Measurements from ENCODE around the gene GAGE13. TPM values are rescaled to one million over a fixed set of nuclear protein-coding genes. Genes with fewer than 3 reads are reported as not detected.
A peak's percentile ranks its signal among the peaks of the same experiment; 100 is the strongest.
"Not testable (repeated sequence)": the region's sequence is repeated elsewhere in the genome, so short reads cannot be mapped to it uniquely, and the experiment has no call there.

GAGE13 gene
- not detected for total RNA-seq

- in situ Hi-C loops (cut with MboI; ENCODE audit: low pct_unique_long_range_greater_than_20kb in 2 of 9, low sequenced_read_pairs in 9 of 9, unreplicated experiment in 9 of 9); H3K4me3 ChIP-seq; H3K4me1 ChIP-seq (replicated peaks in 1 of 2); ATAC-seq (replicated peaks in 6 of 8); H3K27ac ChIP-seq: not testable (repeated sequence)
- WGBS, 10 experiments: no CpG with 5 or more reads among the region's 16 CpGs
Measured at GRCh38 chrX:49331282-49331681, at the start of gene GAGE13. Gene GAGE13 (plus strand): TSS chrX:49331582. CDS start chrX:49332738, 1,156 bp downstream.

- whole genome bisulfite sequencing, 10 experiments: no CpG with 5 or more reads among the region's 11 CpGs
- H3K27ac ChIP-seq: no peak overlapping the region
- in situ Hi-C loops (cut with MboI; ENCODE audit: low pct_unique_long_range_greater_than_20kb in 2 of 9, low sequenced_read_pairs in 9 of 9, unreplicated experiment in 9 of 9): no loop called here
- H3K4me3 ChIP-seq: no peak overlapping the region
- peak; percentile 46 to 79 (median 66) for ATAC-seq (replicated peaks in 6 of 8)
- no peaks in the 10 kb centered on the region for H3K4me1 ChIP-seq (replicated peaks in 1 of 2)
Measured at GRCh38 chrX:49282647-49283011, 48.8 kb upstream of the GAGE13 start.

- Histone ChIP-seq H3K4me3 (no peak overlapping the region), H3K4me1 (replicated peaks in 1 of 2) (no peaks in the 10 kb centered on the region), H3K27ac (no peak overlapping the region)
- WGBS, 10 experiments: 47 to 100% (median 78%) methylated on average over 1 to 3 of the region's 3 CpGs; no CpG with 5 or more reads in 2 of the 10 experiments
- in situ Hi-C loops (cut with MboI; ENCODE audit: low pct_unique_long_range_greater_than_20kb in 2 of 9, low sequenced_read_pairs in 9 of 9, unreplicated experiment in 9 of 9): no loop called here
- ATAC-seq (replicated peaks in 6 of 8): no peak
Measured at GRCh38 chrX:49284212-49284611, 47.2 kb upstream of the GAGE13 start.

GRCh38 chrX:49286136-49286535 lies 45.2 kb upstream of the GAGE13 start:
- H3K27ac ChIP-seq: no peak overlapping the region
- no peak for ATAC-seq (replicated peaks in 6 of 8)
- WGBS, 10 experiments: 40% methylated on average over 1 of the region's 18 CpGs; no CpG with 5 or more reads in 9 of the 10 experiments
- in situ Hi-C loops (cut with MboI; ENCODE audit: low pct_unique_long_range_greater_than_20kb in 2 of 9, low sequenced_read_pairs in 9 of 9, unreplicated experiment in 9 of 9): no loop called here
- H3K4me3 ChIP-seq: no peak overlapping the region
- H3K4me1 ChIP-seq (replicated peaks in 1 of 2): no peaks in the 10 kb centered on the region

GRCh38 chrX:49286581-49286980 lies 44.8 kb upstream of the GAGE13 start:
- in situ Hi-C loops (cut with MboI; ENCODE audit: low pct_unique_long_range_greater_than_20kb in 2 of 9, low sequenced_read_pairs in 9 of 9, unreplicated experiment in 9 of 9): no loop called here
- Histone ChIP-seq H3K4me3 (no peak overlapping the region), H3K27ac (no peak overlapping the region), H3K4me1 (replicated peaks in 1 of 2) (no peaks in the 10 kb centered on the region)
- no peak for ATAC-seq (replicated peaks in 6 of 8)
- WGBS, 10 experiments: 40 to 100% (median 60%) methylated on average over 1 of the region's 4 CpGs; no CpG with 5 or more reads in 7 of the 10 experiments

GRCh38 chrX:49287665-49288064 lies 43.7 kb upstream of the GAGE13 start:
- Histone ChIP-seq H3K4me3 (no peak overlapping the region), H3K4me1 (replicated peaks in 1 of 2) (no peaks in the 10 kb centered on the region), H3K27ac (no peak overlapping the region)
- in situ Hi-C loops (cut with MboI; ENCODE audit: low pct_unique_long_range_greater_than_20kb in 2 of 9, low sequenced_read_pairs in 9 of 9, unreplicated experiment in 9 of 9): no loop called here
- WGBS, 10 experiments: 40% methylated on average over 1 of the region's 1 CpG; no CpG with 5 or more reads in 9 of the 10 experiments
- ATAC-seq (replicated peaks in 6 of 8): no peak

- in situ Hi-C loops (cut with MboI; ENCODE audit: low pct_unique_long_range_greater_than_20kb in 2 of 9, low sequenced_read_pairs in 9 of 9, unreplicated experiment in 9 of 9): no loop called here
- Histone ChIP-seq H3K27ac (no peak overlapping the region), H3K4me3 (no peak overlapping the region), H3K4me1 (replicated peaks in 1 of 2) (no peaks in the 10 kb centered on the region)
- 47 to 65% methylated on average over 2 to 7 of the region's 7 CpGs; no CpG with 5 or more reads in 8 of the 10 experiments for WGBS, 10 experiments
- ATAC-seq (replicated peaks in 6 of 8): no peak
Measured at GRCh38 chrX:49290215-49290614, 41.2 kb upstream of the GAGE13 start.

- WGBS, 10 experiments: 7 to 44% (median 31%) methylated on average over 2 to 6 of the region's 11 CpGs; no CpG with 5 or more reads in 7 of the 10 experiments
- no peaks in the 10 kb centered on the region for H3K4me1 ChIP-seq (replicated peaks in 1 of 2)
- no peak overlapping the region for H3K4me3 ChIP-seq
- no peak overlapping the region for H3K27ac ChIP-seq
- in situ Hi-C loops (cut with MboI; ENCODE audit: low pct_unique_long_range_greater_than_20kb in 2 of 9, low sequenced_read_pairs in 9 of 9, unreplicated experiment in 9 of 9): no loop called here
- peak; percentile 28 to 88 (median 60) for ATAC-seq (replicated peaks in 6 of 8)
Measured at GRCh38 chrX:49291615-49292337, 39.6 kb upstream of the GAGE13 start.

GRCh38 chrX:49292400-49293362 lies 38.7 kb upstream of the GAGE13 start:
- Histone ChIP-seq H3K4me1 (replicated peaks in 1 of 2) (no peaks in the 10 kb centered on the region), H3K27ac (no peak overlapping the region), H3K4me3 (no peak overlapping the region)
- 0 to 100% (median 82%) methylated on average over 1 to 3 of the region's 17 CpGs; no CpG with 5 or more reads in 6 of the 10 experiments for WGBS, 10 experiments
- ATAC-seq (replicated peaks in 6 of 8): no peak
- in situ Hi-C loops (cut with MboI; ENCODE audit: low pct_unique_long_range_greater_than_20kb in 2 of 9, low sequenced_read_pairs in 9 of 9, unreplicated experiment in 9 of 9): no loop called here

GRCh38 chrX:49299293-49299692 lies 32.1 kb upstream of the GAGE13 start:
- H3K27ac ChIP-seq; H3K4me1 ChIP-seq (replicated peaks in 1 of 2); ATAC-seq (replicated peaks in 6 of 8); H3K4me3 ChIP-seq; in situ Hi-C loops (cut with MboI; ENCODE audit: low pct_unique_long_range_greater_than_20kb in 2 of 9, low sequenced_read_pairs in 9 of 9, unreplicated experiment in 9 of 9): not testable (repeated sequence)
- WGBS, 10 experiments: 70 to 100% methylated on average over 1 to 2 of the region's 5 CpGs; no CpG with 5 or more reads in 8 of the 10 experiments

GRCh38 chrX:49300703-49301102 lies 30.7 kb upstream of the GAGE13 start:
- in situ Hi-C loops (cut with MboI; ENCODE audit: low pct_unique_long_range_greater_than_20kb in 2 of 9, low sequenced_read_pairs in 9 of 9, unreplicated experiment in 9 of 9): no loop called here
- H3K27ac ChIP-seq: no peak overlapping the region
- H3K4me3 ChIP-seq: no peak overlapping the region
- ATAC-seq (replicated peaks in 6 of 8): no peak
- no peaks in the 10 kb centered on the region for H3K4me1 ChIP-seq (replicated peaks in 1 of 2)
- 0 to 33% methylated on average over 1 of the region's 1 CpG; no CpG with 5 or more reads in 8 of the 10 experiments for WGBS, 10 experiments

GRCh38 chrX:49303346-49303745 lies 28.0 kb upstream of the GAGE13 start, which contains the start of gene GAGE10:
Gene GAGE10 (plus strand): TSS chrX:49303646. CDS start chrX:49304860, 1,214 bp downstream.
- Histone ChIP-seq H3K4me1 (replicated peaks in 1 of 2) (no peaks in the 10 kb centered on the region), H3K4me3 (no peak within 1 kb of the TSS), H3K27ac (no peak within 1 kb of the TSS)
- ATAC-seq (replicated peaks in 6 of 8): no peak
- in situ Hi-C loops (cut with MboI; ENCODE audit: low pct_unique_long_range_greater_than_20kb in 2 of 9, low sequenced_read_pairs in 9 of 9, unreplicated experiment in 9 of 9): no loop called here
- 24% methylated on average over 2 of the region's 15 CpGs; no CpG with 5 or more reads in 9 of the 10 experiments for WGBS, 10 experiments

- not testable (repeated sequence) for ATAC-seq (replicated peaks in 6 of 8)
- WGBS, 10 experiments: 35% methylated on average over 2 of the region's 2 CpGs; no CpG with 5 or more reads in 9 of the 10 experiments
Measured at GRCh38 chrX:49307775-49308174, 23.6 kb upstream of the GAGE13 start.

More at GRCh38 chrX:49307775-49308174, 23.6 kb upstream of the GAGE13 start:
- in situ Hi-C loops (cut with MboI; ENCODE audit: low pct_unique_long_range_greater_than_20kb in 2 of 9, low sequenced_read_pairs in 9 of 9, unreplicated experiment in 9 of 9); H3K27ac ChIP-seq; H3K4me1 ChIP-seq (replicated peaks in 1 of 2); H3K4me3 ChIP-seq: not testable (repeated sequence)

All from motor neuron (in vitro differentiated cells).